ENCODE data around the gene CLSTN2. TPM values are rescaled to one million over a fixed set of nuclear protein-coding genes. Genes with fewer than 3 reads are reported as not detected.

Gene CLSTN2
- total RNA-seq, 2 experiments from 2014 or later, result not detected

DNA sequence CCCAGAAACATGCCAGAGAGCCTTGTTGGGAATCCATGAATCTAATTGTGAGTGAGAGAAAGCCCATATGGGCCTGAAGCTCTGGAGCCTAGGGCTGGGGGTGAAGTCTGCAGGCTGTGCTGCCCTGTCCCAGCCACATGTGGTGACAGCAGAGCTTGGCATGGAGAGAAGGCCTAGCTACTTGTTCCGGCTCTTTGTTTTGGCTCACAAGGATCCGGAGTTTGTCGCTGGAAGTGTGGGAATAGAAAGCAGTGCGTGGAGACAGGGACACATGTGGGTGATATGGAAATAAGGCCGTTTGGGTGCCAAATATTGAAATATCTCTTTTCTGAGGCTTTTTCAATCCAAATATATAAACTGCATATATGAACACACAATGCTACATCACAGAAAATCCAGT lies 78.2 kb downstream of the CLSTN2 start:
- CTCF ChIA-PET, result no interaction called here
- H3K4me3 Mint-ChIP-seq, result no peak overlapping the region
- H3K36me3 Mint-ChIP-seq (ENCODE audit: low read depth), result no peaks in the 10 kb centered on the region
- H3K4me1 Mint-ChIP-seq (ENCODE audit: low read depth), result no peaks in the 10 kb centered on the region
- H3K27me3 Mint-ChIP-seq (ENCODE audit: low read depth), result no peaks in the 10 kb centered on the region
- POLR2A ChIA-PET, result no interaction called here
- H3K9me3 Mint-ChIP-seq (ENCODE audit: insufficient read depth), result no peaks in the 10 kb centered on the region
- no peak overlapping the region for H3K27ac Mint-ChIP-seq
- ATAC-seq (no peak), DNase-seq (no peak)

DNA sequence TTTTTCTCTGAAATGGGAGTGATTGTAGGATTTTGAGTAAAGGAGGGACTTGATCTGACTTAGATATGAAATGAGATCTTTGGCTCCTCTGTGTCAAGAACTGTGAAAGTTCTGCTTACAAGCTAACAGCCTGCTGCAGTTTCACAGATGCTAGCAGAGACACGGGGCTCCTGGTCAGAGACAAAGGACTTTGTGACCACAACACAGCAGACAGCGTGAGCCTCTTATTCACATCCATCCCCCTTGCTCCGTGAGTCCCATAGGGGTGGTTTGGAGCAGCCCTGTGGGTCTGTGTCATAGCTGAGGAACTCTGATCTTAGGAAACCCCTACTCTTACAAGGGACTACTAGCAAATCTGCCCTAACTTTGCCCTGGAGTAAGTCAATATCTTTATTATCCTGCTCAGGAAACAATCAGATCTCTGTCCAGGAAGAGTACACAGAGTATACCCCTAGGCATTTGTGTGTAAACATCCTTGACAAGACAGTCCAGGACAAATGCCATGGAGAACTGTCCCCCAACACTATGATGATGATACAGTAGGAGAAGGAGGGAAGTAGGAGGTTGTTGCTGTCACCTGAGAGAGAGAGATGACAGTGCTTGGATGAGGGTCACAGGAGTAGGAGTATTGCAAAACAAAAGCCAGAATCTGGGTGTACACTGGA lies 80.0 kb downstream of the CLSTN2 start:
- Mint-ChIP-seq H3K36me3 (ENCODE audit: low read depth) (no peaks in the 10 kb centered on the region), H3K27ac (no peak overlapping the region), H3K4me3 (no peak overlapping the region), H3K4me1 (ENCODE audit: low read depth) (no peaks in the 10 kb centered on the region), H3K27me3 (ENCODE audit: low read depth) (no peaks in the 10 kb centered on the region), H3K9me3 (ENCODE audit: insufficient read depth) (no peaks in the 10 kb centered on the region)
- ChIA-PET POLR2A (no interaction called here), CTCF (no interaction called here)
- ATAC-seq (no peak), DNase-seq (no peak)

DNA sequence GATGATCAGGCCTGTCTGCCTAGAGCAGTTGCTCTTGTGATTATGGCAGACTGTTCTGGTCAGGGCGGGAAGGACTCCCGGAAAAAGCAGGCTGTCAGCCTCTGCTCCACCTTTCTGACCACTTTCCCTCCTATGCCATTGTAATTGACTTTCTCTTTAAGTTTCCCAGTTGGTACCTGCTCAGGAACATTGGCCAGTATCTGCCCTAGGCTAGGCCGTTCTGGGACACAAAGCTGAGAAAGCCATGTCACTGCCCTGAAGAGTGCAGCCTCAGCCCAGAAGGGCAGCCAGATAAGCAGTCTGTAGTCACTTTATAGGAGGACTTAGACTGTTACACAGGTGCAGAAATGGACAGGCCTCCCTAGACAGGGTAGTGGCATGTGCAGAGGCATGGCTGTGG lies 80.8 kb downstream of the CLSTN2 start:
- Mint-ChIP-seq H3K9me3 (ENCODE audit: insufficient read depth) (no peaks in the 10 kb centered on the region), H3K36me3 (ENCODE audit: low read depth) (no peaks in the 10 kb centered on the region), H3K27me3 (ENCODE audit: low read depth) (no peaks in the 10 kb centered on the region), H3K27ac (no peak overlapping the region), H3K4me3 (no peak overlapping the region), H3K4me1 (ENCODE audit: low read depth) (no peaks in the 10 kb centered on the region)
- DNase-seq (no peak), ATAC-seq (no peak)
- ChIA-PET POLR2A (interaction anchor here (0.6 kb wide), 1 partner anchor 405 kb away, joined by 3 read pairs; no protein-coding TSS in a partner anchor), CTCF (no interaction called here)

DNA sequence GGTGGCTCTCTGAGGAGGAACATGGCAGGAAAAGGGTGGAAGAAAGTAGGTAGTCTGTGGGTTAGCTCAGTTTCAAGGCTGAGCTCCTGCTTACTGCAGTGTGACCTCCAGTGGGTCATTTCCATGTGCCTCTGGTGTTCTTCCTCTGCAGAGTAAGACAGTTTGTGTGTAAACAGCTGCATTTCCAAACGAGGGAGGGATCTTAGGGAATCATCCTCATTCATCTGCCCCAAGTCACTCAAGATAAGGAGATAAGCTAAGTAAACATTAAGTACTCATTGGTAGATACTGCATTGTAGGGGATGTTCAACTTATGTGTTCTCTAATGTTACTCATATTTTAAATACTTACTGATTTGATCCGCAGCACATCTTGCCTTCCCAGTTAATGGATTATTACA lies 83.6 kb downstream of the CLSTN2 start:
- CTCF ChIA-PET, result no interaction called here
- no peak for ATAC-seq
- H3K4me1 Mint-ChIP-seq (ENCODE audit: low read depth), result no peaks in the 10 kb centered on the region
- H3K27ac Mint-ChIP-seq, result no peak overlapping the region
- no peaks in the 10 kb centered on the region for H3K27me3 Mint-ChIP-seq (ENCODE audit: low read depth)
- H3K36me3 Mint-ChIP-seq (ENCODE audit: low read depth), result no peaks in the 10 kb centered on the region
- no peaks in the 10 kb centered on the region for H3K9me3 Mint-ChIP-seq (ENCODE audit: insufficient read depth)
- no peak overlapping the region for H3K4me3 Mint-ChIP-seq
- POLR2A ChIA-PET, result no interaction called here
- no peak for DNase-seq

DNA sequence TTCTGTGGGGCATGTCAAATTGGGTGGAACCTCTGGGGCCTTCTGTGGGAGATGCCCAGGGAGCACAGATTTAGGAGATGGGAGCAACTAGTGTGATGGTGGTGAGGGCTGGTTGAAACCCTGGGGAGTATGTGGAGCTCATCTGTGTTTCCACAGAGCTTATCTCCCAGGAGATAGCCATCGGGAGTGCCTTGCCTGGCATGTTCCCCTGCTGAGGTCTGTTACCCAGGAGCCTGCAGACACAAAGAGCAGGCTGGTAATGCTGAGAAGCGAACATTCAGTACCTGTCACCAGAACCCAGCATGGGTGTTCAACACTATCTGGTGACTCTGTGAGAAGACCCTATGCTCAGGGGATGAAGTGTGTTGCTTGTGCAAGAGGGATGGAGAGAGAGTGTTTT lies 85.0 kb downstream of the CLSTN2 start:
- Mint-ChIP-seq H3K9me3 (ENCODE audit: insufficient read depth) (no peaks in the 10 kb centered on the region), H3K4me1 (ENCODE audit: low read depth) (no peaks in the 10 kb centered on the region), H3K36me3 (ENCODE audit: low read depth) (no peaks in the 10 kb centered on the region), H3K27me3 (ENCODE audit: low read depth) (no peaks in the 10 kb centered on the region), H3K4me3 (no peak overlapping the region), H3K27ac (no peak overlapping the region)
- ATAC-seq (no peak), DNase-seq (no peak)
- ChIA-PET CTCF (no interaction called here), POLR2A (no interaction called here)

DNA sequence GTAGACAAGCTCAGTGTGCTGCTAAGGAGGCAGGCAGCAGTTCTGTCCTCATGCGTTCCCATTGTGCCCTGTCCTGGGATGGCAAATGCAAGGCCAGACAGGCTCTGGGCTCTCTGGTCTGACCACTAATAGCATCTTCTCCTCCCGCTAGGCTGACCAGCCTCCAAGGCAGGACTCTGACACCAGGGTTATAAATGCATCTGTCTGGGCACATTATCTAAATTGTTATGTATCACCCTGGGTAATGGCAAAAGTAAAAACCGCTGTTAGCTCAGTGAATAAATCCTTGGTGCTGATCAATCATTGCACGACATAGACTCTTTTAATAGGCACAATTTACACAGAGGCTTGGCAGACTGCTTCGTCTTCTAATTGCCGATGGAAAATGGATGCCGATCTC lies 85.6 kb downstream of the CLSTN2 start:
- DNase-seq (no peak), ATAC-seq (no peak)
- no peaks in the 10 kb centered on the region for H3K9me3 Mint-ChIP-seq (ENCODE audit: insufficient read depth)
- H3K36me3 Mint-ChIP-seq (ENCODE audit: low read depth), result no peaks in the 10 kb centered on the region
- no peaks in the 10 kb centered on the region for H3K27me3 Mint-ChIP-seq (ENCODE audit: low read depth)
- CTCF ChIA-PET, result no interaction called here
- POLR2A ChIA-PET, result no interaction called here
- no peak overlapping the region for H3K27ac Mint-ChIP-seq
- no peaks in the 10 kb centered on the region for H3K4me1 Mint-ChIP-seq (ENCODE audit: low read depth)
- no peak overlapping the region for H3K4me3 Mint-ChIP-seq

DNA sequence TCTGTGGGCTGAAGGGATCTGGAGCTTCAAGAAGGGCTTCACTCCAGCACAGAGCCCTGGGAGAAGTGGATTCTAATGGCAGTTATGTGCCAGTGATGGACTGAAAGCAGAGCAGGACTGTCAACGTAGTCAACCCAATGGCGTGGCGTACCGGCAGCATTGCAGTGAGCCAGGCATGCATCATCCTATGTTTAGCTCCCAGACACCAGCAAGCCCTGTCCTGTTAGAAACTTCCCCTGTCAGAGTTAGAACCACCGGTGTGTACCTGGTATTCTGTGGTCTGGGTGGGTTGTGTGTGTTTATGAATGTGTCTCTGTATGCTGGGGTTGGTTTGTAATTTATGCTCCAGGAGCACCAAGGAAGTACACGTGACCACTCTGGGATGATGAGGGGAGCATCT lies 86.3 kb downstream of the CLSTN2 start:
- CTCF ChIA-PET, result no interaction called here

DNA sequence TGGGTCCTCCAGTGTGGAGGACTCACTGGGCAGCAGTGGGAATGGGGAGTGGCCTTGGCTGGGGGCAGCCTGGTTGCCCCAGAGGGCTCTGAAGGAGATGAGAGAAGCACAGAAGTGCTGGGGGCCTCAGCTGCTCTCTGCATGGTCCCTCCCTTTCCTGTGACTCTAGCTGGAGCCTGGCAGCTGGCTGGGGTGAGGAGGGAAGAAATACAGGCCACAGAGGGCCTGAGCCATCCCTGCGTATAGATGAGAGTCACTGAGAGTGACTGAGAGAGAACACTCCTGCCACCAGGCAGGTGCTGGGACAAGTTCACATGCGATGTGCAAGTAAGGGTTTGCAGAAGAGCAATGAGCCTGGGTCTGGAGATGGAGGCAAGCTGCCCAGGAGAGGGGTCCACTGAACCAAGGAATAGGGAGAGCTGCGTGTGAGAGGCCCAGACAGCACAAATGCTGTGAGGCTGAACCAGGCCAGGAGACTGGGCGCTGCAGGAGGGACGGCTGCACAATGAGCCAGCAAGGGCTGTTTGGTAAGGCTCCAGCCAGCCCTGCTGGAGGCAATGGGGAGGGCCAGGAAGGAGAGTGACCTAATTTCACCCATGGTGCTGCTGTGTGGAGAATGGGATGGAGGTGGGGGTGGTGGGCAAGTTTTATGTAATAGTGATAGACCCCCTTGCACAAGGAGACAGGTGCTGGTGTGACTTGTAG lies 87.2 kb downstream of the CLSTN2 start:
- ATAC-seq (no peak), DNase-seq (no peak)
- Mint-ChIP-seq H3K9me3 (ENCODE audit: insufficient read depth) (no peaks in the 10 kb centered on the region), H3K36me3 (ENCODE audit: low read depth) (no peaks in the 10 kb centered on the region), H3K27me3 (ENCODE audit: low read depth) (no peaks in the 10 kb centered on the region), H3K4me3 (no peak overlapping the region), H3K4me1 (ENCODE audit: low read depth) (no peaks in the 10 kb centered on the region), H3K27ac (no peak overlapping the region)
- ChIA-PET POLR2A (no interaction called here), CTCF (no interaction called here)

More for the DNA sequence above, 86.3 kb downstream of the CLSTN2 start:
- Mint-ChIP-seq H3K4me1 (ENCODE audit: low read depth) (no peaks in the 10 kb centered on the region), H3K36me3 (ENCODE audit: low read depth) (no peaks in the 10 kb centered on the region), H3K4me3 (no peak overlapping the region), H3K27ac (no peak overlapping the region), H3K9me3 (ENCODE audit: insufficient read depth) (no peaks in the 10 kb centered on the region), H3K27me3 (ENCODE audit: low read depth) (no peaks in the 10 kb centered on the region)
- ATAC-seq (no peak), DNase-seq (no peak)
- POLR2A ChIA-PET, result no interaction called here

DNA sequence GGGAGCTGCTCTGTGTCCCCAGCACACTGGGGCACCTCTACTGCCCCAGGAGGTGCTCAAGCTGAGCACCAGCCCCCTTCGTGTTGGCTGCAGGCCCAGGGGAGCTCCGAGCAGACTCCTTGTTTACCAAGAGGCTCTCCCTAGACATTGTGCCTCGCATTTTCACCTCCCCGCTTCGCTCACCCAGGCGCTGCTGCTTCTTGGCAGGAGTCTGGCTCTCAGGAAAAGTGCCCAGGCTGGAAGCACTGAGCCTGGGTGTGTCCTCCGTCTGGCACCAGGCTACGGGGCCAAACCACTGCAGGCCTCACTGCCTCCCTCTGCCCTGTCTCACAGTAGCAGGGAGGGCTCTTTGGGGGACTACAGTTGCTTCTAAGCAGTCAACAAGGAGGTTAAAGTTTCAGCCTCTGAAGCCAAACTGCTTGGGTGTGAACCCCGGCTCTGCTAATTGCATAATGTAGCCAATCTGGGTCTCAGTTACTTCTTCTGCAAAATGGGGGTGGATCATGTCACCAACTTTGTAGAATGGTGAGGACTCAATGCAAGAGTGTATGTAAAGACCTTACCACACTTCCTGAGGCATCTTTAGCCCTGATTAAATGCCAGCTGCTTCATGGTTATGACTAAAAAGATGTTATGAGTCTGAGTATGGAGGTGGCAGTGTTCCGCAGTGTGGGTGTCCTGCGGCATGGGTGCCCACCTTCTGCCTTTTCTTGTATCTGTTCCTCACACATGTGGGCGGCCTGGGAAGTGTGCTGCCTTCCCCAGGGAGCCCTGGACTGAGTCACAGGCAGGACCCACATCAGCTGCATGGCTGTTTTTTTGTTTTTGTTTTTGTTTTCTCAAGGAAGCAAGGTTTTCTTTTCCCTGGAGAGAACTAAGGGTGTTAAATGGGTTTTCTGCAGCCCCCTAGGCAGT lies 88.9 kb downstream of the CLSTN2 start:
- Mint-ChIP-seq H3K9me3 (ENCODE audit: insufficient read depth) (no peaks in the 10 kb centered on the region), H3K4me3 (no peak overlapping the region), H3K27me3 (ENCODE audit: low read depth) (no peaks in the 10 kb centered on the region), H3K36me3 (ENCODE audit: low read depth) (no peaks in the 10 kb centered on the region), H3K27ac (no peak overlapping the region), H3K4me1 (ENCODE audit: low read depth) (no peaks in the 10 kb centered on the region)
- no peak for DNase-seq
- no peak for ATAC-seq
- ChIA-PET POLR2A (no interaction called here), CTCF (no interaction called here)

DNA sequence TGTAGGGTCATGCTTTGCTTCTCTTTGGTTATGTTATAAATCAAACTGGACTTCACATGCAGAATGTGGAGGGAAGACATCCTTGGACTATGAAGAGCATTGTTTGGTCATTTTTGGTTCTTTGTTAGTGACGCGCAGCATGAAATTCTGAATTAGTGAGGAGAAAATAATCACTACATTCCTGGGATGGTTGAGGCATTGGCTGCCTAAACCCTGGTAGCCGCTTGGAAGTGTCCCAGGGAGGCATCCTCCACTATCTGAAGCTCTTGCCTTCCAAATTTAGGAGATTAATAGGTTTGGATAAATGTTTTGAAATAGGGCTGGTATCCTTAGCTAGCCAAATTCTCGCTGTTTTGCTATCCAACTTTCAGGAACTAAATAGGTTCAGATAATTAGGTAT lies 96.2 kb downstream of the CLSTN2 start:
- CTCF ChIA-PET, result no interaction called here
- POLR2A ChIA-PET, result no interaction called here
- ATAC-seq (no peak), DNase-seq (no peak)
- H3K4me1 Mint-ChIP-seq (ENCODE audit: low read depth), result no peaks in the 10 kb centered on the region
- H3K27me3 Mint-ChIP-seq (ENCODE audit: low read depth), result no peaks in the 10 kb centered on the region
- no peaks in the 10 kb centered on the region for H3K36me3 Mint-ChIP-seq (ENCODE audit: low read depth)
- H3K9me3 Mint-ChIP-seq (ENCODE audit: insufficient read depth), result no peaks in the 10 kb centered on the region
- no peak overlapping the region for H3K27ac Mint-ChIP-seq
- H3K4me3 Mint-ChIP-seq, result no peak overlapping the region

DNA sequence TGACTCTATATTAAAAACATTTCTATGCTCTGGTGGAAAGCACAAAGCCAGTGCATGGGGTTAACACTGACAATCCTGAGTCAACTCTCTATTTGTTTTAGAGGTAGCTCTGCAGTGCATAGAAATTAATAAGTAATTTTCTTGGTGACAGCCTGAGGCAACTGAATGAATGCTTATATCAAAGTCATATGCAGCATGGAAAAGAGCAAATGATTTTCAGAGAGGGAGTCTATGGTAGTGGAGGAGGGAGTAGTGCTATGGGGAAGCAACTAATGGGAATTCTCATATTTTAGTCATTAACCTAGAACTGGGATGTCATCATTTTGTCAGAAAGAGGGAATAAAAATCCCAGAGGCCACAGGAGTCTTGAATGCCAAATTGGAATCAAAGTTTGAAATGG lies 99.1 kb downstream of the CLSTN2 start:
- Mint-ChIP-seq H3K9me3 (ENCODE audit: insufficient read depth) (no peaks in the 10 kb centered on the region), H3K4me1 (ENCODE audit: low read depth) (no peaks in the 10 kb centered on the region), H3K27ac (no peak overlapping the region), H3K4me3 (no peak overlapping the region), H3K36me3 (ENCODE audit: low read depth) (no peaks in the 10 kb centered on the region), H3K27me3 (ENCODE audit: low read depth) (peaks cover 3% of the 10 kb centered on the region)
- DNase-seq (no peak), ATAC-seq (no peak)
- ChIA-PET POLR2A (no interaction called here), CTCF (no interaction called here)

DNA sequence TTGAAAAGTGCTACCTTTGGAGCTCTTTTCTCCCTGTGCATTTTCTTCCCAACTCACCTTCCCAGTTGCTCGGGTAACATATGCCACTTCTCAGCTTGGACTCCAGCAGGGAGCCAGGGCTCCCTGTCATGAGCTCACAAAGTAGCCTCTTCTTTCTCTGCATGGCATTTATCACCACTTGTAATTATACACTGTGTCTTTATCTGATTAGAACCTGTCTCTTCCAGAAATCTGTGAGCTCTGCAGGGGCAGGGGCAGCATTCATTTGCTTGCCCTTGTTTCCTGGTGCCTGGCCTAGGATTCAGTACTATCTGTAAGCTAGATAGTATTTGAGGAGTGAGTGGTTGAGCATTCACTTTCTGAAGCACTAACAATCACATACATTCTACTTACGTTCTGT lies 100.9 kb downstream of the CLSTN2 start:
- Mint-ChIP-seq H3K4me3 (no peak overlapping the region), H3K36me3 (ENCODE audit: low read depth) (no peaks in the 10 kb centered on the region), H3K27me3 (ENCODE audit: low read depth) (peaks cover 3% of the 10 kb centered on the region), H3K4me1 (ENCODE audit: low read depth) (no peaks in the 10 kb centered on the region), H3K27ac (no peak overlapping the region), H3K9me3 (ENCODE audit: insufficient read depth) (no peaks in the 10 kb centered on the region)
- ChIA-PET CTCF (no interaction called here), POLR2A (no interaction called here)
- DNase-seq (no peak), ATAC-seq (no peak)

All from activated CD8-positive, alpha-beta T cell treated with anti-CD3 and anti-CD28 coated beads, Interleukin-2, amount 10 ng/mL, durations not matched to agents 7 days and 5 days (primary cell).